ENCODE data around the gene RSPRY1.

Gene RSPRY1

DNA sequence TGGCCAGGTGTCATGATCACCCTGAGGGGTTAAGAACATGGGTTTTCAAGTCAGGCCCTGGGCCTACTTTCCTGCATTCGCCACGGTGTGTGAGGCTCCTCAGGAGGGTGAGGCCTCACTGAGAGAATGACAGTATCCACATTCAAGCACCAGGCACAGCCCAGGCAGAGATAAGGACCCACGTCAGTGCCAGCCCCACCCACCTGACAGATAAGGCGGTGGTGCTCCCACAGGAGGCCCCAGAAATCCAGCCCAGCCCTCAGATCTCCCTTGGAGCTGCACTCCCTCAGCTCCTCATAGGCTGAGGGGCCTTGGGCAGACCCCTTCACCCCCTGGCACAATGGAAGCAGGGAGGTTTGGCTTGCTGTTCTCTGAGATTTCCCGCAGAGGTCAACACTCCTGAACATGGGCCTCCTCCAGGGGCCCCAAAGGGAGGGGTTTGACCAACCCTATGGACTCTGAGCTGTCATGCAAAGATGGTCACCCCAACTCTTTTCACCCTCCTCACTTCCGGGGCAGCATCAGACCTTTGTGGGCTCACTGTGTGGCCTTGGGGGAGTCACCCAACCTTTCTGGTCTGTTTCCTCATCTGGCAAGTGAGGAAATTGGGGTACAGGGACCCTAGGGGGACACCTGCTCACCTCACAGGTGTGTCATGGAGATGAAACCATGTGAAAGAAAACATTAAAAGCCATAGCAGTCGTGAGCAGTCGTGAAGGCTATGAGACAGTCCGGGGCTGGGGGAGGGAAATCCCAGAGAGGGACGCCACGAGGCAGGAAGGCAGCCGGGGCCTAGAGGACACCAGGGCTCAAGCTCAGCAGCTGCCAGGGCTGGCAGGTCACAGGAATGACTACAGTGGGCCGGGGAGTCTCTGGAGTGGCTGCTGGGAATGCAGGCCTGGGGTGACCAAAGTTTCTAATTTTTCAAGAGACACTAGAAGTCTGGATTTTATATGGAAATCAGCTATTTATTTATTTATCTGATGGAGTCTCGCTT lies 83.0 kb downstream of the RSPRY1 start:
- Histone ChIP-seq H3K27me3 (ENCODE audit: insufficient read depth, poor library complexity, severe bottlenecking) (no peaks in the 10 kb centered on the region), H3K4me3 (replicated peaks; ENCODE audit: insufficient read depth, low read length) (no peak overlapping the region), H3K27ac (replicated peaks) (no peak overlapping the region)
- no peak for DNase-seq (ENCODE audit: low read depth in 1 of 2, low spot score in 1 of 2)
- TF ChIP-seq, protein P1, sequence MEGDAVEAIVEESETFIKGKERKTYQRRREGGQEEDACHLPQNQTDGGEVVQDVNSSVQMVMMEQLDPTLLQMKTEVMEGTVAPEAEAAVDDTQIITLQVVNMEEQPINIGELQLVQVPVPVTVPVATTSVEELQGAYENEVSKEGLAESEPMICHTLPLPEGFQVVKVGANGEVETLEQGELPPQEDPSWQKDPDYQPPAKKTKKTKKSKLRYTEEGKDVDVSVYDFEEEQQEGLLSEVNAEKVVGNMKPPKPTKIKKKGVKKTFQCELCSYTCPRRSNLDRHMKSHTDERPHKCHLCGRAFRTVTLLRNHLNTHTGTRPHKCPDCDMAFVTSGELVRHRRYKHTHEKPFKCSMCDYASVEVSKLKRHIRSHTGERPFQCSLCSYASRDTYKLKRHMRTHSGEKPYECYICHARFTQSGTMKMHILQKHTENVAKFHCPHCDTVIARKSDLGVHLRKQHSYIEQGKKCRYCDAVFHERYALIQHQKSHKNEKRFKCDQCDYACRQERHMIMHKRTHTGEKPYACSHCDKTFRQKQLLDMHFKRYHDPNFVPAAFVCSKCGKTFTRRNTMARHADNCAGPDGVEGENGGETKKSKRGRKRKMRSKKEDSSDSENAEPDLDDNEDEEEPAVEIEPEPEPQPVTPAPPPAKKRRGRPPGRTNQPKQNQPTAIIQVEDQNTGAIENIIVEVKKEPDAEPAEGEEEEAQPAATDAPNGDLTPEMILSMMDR (IDR thresholded peaks at IDR 0.05; ENCODE audit: insufficient read depth, low read length): no peak
- no peak for TF ChIP-seq POLR2AphosphoS5 (IDR thresholded peaks at IDR 0.05; ENCODE audit: low read depth)
- no peak for TF ChIP-seq SPI1 (IDR thresholded peaks at IDR 0.05; ENCODE audit: borderline replicate concordance, low read depth)
- TF ChIP-seq GABPA (IDR thresholded peaks at IDR 0.05; ENCODE audit: low read depth): no peak
- TF ChIP-seq, protein P2, sequence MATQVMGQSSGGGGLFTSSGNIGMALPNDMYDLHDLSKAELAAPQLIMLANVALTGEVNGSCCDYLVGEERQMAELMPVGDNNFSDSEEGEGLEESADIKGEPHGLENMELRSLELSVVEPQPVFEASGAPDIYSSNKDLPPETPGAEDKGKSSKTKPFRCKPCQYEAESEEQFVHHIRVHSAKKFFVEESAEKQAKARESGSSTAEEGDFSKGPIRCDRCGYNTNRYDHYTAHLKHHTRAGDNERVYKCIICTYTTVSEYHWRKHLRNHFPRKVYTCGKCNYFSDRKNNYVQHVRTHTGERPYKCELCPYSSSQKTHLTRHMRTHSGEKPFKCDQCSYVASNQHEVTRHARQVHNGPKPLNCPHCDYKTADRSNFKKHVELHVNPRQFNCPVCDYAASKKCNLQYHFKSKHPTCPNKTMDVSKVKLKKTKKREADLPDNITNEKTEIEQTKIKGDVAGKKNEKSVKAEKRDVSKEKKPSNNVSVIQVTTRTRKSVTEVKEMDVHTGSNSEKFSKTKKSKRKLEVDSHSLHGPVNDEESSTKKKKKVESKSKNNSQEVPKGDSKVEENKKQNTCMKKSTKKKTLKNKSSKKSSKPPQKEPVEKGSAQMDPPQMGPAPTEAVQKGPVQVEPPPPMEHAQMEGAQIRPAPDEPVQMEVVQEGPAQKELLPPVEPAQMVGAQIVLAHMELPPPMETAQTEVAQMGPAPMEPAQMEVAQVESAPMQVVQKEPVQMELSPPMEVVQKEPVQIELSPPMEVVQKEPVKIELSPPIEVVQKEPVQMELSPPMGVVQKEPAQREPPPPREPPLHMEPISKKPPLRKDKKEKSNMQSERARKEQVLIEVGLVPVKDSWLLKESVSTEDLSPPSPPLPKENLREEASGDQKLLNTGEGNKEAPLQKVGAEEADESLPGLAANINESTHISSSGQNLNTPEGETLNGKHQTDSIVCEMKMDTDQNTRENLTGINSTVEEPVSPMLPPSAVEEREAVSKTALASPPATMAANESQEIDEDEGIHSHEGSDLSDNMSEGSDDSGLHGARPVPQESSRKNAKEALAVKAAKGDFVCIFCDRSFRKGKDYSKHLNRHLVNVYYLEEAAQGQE (IDR thresholded peaks at IDR 0.05; ENCODE audit: insufficient replicate concordance, low read depth): no peak

DNA sequence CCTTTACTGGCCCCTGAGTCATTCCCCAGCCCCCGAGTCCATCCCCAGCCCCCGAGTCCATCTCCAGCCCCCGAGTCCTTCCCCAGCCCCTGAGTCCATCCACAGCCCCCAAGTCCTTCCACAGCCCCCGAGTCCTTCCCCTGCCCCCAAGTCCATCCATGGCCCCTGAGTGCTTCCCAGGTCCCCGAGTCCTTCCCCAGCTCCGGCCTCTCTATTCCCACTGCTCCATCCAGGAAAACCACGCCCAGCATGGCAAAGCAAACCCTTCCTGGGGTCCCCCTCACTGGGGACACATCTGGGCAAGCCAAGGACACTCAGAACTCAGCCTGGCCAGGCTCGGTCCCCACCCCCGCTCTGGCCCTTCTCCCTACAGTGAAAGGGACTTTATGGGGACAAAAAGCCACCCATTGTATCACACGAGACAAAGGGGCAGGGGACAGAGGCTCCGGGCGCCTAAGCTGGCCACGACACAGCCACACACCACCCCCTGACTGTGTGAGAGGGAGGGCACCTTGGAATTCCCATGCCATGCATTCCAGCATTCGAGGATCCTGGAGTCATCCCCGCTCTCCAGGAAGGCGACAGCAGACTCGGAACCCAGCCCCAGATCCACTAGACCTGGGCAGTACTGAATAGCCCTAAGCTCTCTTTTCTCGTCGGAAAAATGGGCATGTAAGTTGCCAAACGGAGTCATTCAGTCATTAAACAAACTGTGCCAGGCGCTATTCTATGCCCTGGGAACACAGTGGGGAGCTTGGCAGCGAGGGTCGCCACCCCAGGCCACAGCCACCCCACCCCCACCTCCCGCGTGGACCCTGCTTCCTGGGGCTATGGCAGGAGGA lies 84.3 kb downstream of the RSPRY1 start:
- DNase-seq (ENCODE audit: low read depth in 1 of 2, low spot score in 1 of 2): no peak
- TF ChIP-seq, protein P2 (IDR thresholded peaks at IDR 0.05; ENCODE audit: insufficient replicate concordance, low read depth): no peak
- no peak for TF ChIP-seq SPI1 (IDR thresholded peaks at IDR 0.05; ENCODE audit: borderline replicate concordance, low read depth)
- no peak for TF ChIP-seq GABPA (IDR thresholded peaks at IDR 0.05; ENCODE audit: low read depth)
- TF ChIP-seq, protein P1 (IDR thresholded peaks at IDR 0.05; ENCODE audit: insufficient read depth, low read length): no peak
- TF ChIP-seq POLR2AphosphoS5 (IDR thresholded peaks at IDR 0.05; ENCODE audit: low read depth): no peak
- H3K4me3 ChIP-seq (replicated peaks; ENCODE audit: insufficient read depth, low read length): no peak overlapping the region
- no peaks in the 10 kb centered on the region for H3K27me3 ChIP-seq (ENCODE audit: insufficient read depth, poor library complexity, severe bottlenecking)
- H3K27ac ChIP-seq (replicated peaks): no peak overlapping the region

DNA sequence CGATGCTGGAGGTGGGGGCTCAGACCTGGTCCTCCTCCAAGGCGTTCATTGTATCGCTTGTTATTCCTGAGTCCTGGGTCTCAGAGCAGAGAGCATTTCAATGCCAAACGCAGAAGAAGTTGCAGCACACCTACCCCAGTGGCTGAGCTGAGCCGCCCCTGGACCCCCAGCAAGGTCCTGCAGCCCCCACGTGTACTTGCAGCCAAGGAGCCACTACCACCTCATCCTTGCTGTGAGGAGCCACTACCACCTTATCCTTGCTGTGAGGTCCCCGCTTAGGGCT lies 84.9 kb downstream of the RSPRY1 start:
- Histone ChIP-seq H3K4me3 (replicated peaks; ENCODE audit: insufficient read depth, low read length) (no peak overlapping the region), H3K27ac (replicated peaks) (no peak overlapping the region), H3K27me3 (ENCODE audit: insufficient read depth, poor library complexity, severe bottlenecking) (no peaks in the 10 kb centered on the region)
- DNase-seq (ENCODE audit: low read depth in 1 of 2, low spot score in 1 of 2): no peak
- no peak for TF ChIP-seq POLR2AphosphoS5 (IDR thresholded peaks at IDR 0.05; ENCODE audit: low read depth)
- TF ChIP-seq, protein P1 (IDR thresholded peaks at IDR 0.05; ENCODE audit: insufficient read depth, low read length): no peak
- TF ChIP-seq, protein P2 (IDR thresholded peaks at IDR 0.05; ENCODE audit: insufficient replicate concordance, low read depth): no peak
- no peak for TF ChIP-seq GABPA (IDR thresholded peaks at IDR 0.05; ENCODE audit: low read depth)
- no peak for TF ChIP-seq SPI1 (IDR thresholded peaks at IDR 0.05; ENCODE audit: borderline replicate concordance, low read depth)

All from HL-60 (cell line).